Thoracic aorta (tissue), 2 donors: ENCODE results near the gene MAD1L1. TPM values are rescaled to one million over a fixed set of nuclear protein-coding genes. Genes with fewer than 3 reads are reported as not detected.

Experiments used
- ATAC-seq: fragments of 150-250 bp; one replicate; pipeline ENCODE4 v1.8.0; 2017; ENCODE audit warnings: low read depth; ENCODE audit not compliant: insufficient number of reproducible peaks, low FRiP score
- DNase-seq: peaks from one replicate; pipeline ENCODE4 v3.0.0-alpha.2; 2020; ENCODE audit warnings: low spot score
- H3K27ac ChIP-seq, 2 donors: fragments of 200-600 bp; sonication (generic); 1 replicate in 1 of 2; 2 replicates in 1 of 2; pipeline ENCODE4 v1.5.1; 2016; ENCODE audit warnings: mild to moderate bottlenecking in 2 of 2, moderate library complexity in 2 of 2
- H3K27me3 ChIP-seq: fragments of 200-600 bp; sonication (generic); replicated peaks from 2 replicates; pipeline ENCODE4 v1.6.0; 2016; ENCODE audit warnings: mild to moderate bottlenecking; ENCODE audit not compliant: insufficient read depth
- H3K36me3 ChIP-seq: fragments of 200-600 bp; sonication (generic); one replicate; pipeline ENCODE4 v1.5.1; 2016
- H3K4me1 ChIP-seq, 2 donors: fragments of 200-600 bp; sonication (generic); 1 replicate in 1 of 2; 2 replicates in 1 of 2; pipeline versions ENCODE4 v1.5.1 to v1.6.0; 2016; ENCODE audit warnings: low read depth in 2 of 2, mild to moderate bottlenecking in 1 of 2; ENCODE audit not compliant: control insufficient read depth in 1 of 2
- H3K4me3 ChIP-seq: fragments of 200-600 bp; sonication (generic); 2 replicates; pipeline ENCODE4 v1.5.1; 2016; ENCODE audit warnings: mild to moderate bottlenecking
- H3K9me3 ChIP-seq: fragments of 200-600 bp; sonication (generic); 2 replicates; pipeline ENCODE4 v1.5.1; 2016
- CTCF ChIP-seq: fragments of 200-600 bp; sonication (generic); IDR thresholded peaks from one replicate; pipeline ENCODE4 v1.5.1; 2019; ENCODE audit warnings: antibody characterized with exemption
- total RNA-seq, 2 donors: library from RNA; depleted of rRNA; stranded (reverse); fragments of >200 nt; gene quantifications; one replicate each; pipeline versions ENCODE4 v1.1.0 to v1.2.3, GENCODE V29; 2016

MAD1L1 gene
- total RNA-seq, 2 donors from 2014 or later = 27.4 to 41.3 TPM

GRCh38 chr7:1807821-1808600 is 424.7 kb downstream of the MAD1L1 start:
- no peak for TF ChIP-seq CTCF
- DNase-seq (no peak), ATAC-seq (no peak)
- Histone ChIP-seq H3K27ac (no peak overlapping the region), H3K4me3 (no peak overlapping the region), H3K27me3 (no peaks in the 10 kb centered on the region), H3K36me3 (no peaks in the 10 kb centered on the region), H3K9me3 (no peaks in the 10 kb centered on the region), H3K4me1 (peaks cover 0 to 26% of the 10 kb centered on the region in 2 donors)

GRCh38 chr7:1806354-1806753 is 426.4 kb downstream of the MAD1L1 start:
- no peak overlapping the region for H3K4me3 ChIP-seq
- no peak overlapping the region for H3K27ac ChIP-seq
- no peak for DNase-seq
- TF ChIP-seq CTCF = no peak
- H3K4me1 ChIP-seq = peaks cover 0 to 10% of the 10 kb centered on the region in 2 donors
- ATAC-seq = no peak
- H3K9me3 ChIP-seq = no peaks in the 10 kb centered on the region
- no peaks in the 10 kb centered on the region for H3K27me3 ChIP-seq
- H3K36me3 ChIP-seq = no peaks in the 10 kb centered on the region

GRCh38 chr7:1804310-1804709 is 428.4 kb downstream of the MAD1L1 start:
- no peaks in the 10 kb centered on the region for H3K36me3 ChIP-seq
- no peaks in the 10 kb centered on the region for H3K27me3 ChIP-seq
- no peaks in the 10 kb centered on the region for H3K4me1 ChIP-seq
- no peak overlapping the region for H3K4me3 ChIP-seq
- no peaks in the 10 kb centered on the region for H3K9me3 ChIP-seq
- DNase-seq (no peak), ATAC-seq (no peak)
- TF ChIP-seq CTCF = no peak
- H3K27ac ChIP-seq = no peak overlapping the region

GRCh38 chr7:1802899-1803298 is 429.8 kb downstream of the MAD1L1 start:
- H3K9me3 ChIP-seq = no peaks in the 10 kb centered on the region
- H3K27me3 ChIP-seq = no peaks in the 10 kb centered on the region
- TF ChIP-seq CTCF = no peak
- DNase-seq = no peak
- H3K27ac ChIP-seq = no peak overlapping the region
- no peak for ATAC-seq
- no peaks in the 10 kb centered on the region for H3K4me1 ChIP-seq
- no peak overlapping the region for H3K4me3 ChIP-seq
- H3K36me3 ChIP-seq = no peaks in the 10 kb centered on the region

GRCh38 chr7:1800902-1801301 is 431.8 kb downstream of the MAD1L1 start:
- no peak for DNase-seq
- ATAC-seq = no peak
- H3K4me1 ChIP-seq = no peaks in the 10 kb centered on the region
- no peaks in the 10 kb centered on the region for H3K36me3 ChIP-seq
- H3K27me3 ChIP-seq = no peaks in the 10 kb centered on the region
- H3K4me3 ChIP-seq = no peak overlapping the region
- no peak for TF ChIP-seq CTCF
- H3K9me3 ChIP-seq = no peaks in the 10 kb centered on the region
- H3K27ac ChIP-seq = no peak overlapping the region
